SK-N-SH treated with all-trans-retinoic acid at 6 μM for 48 hours (cell line): ENCODE results near the gene NFKBIB.

Experiments
- CREB5 ChIP-seq: fragments of 250-450 bp; sonication (Bioruptor Pico); IDR thresholded peaks from 2 replicates; pipeline ENCODE4 v1.5.1; 2020; ENCODE audit warnings: low read depth, mild to moderate bottlenecking, moderate library complexity
- PATZ1 ChIP-seq: fragments of 250-450 bp; sonication (Bioruptor Pico); IDR thresholded peaks from 2 replicates; pipeline ENCODE4 v1.8.0; 2020; ENCODE audit warnings: mild to moderate bottlenecking, moderate library complexity, borderline replicate concordance
- RARB ChIP-seq: fragments of 250-450 bp; sonication (Bioruptor Pico); IDR thresholded peaks from 2 replicates; pipeline ENCODE4 v1.8.0; 2021; ENCODE audit warnings: mild to moderate bottlenecking, moderate library complexity
- TCF4 ChIP-seq: fragments of 250-450 bp; sonication (Bioruptor Pico); IDR thresholded peaks from 2 replicates; pipeline ENCODE4 v1.8.0; 2021; ENCODE audit warnings: mild to moderate bottlenecking, moderate library complexity, borderline replicate concordance
- TSHZ2 ChIP-seq: fragments of 250-450 bp; sonication (Bioruptor Pico); IDR thresholded peaks from 2 replicates; pipeline ENCODE4 v1.5.0; 2020; ENCODE audit warnings: mild to moderate bottlenecking, moderate library complexity
- ZNF8 ChIP-seq: fragments of 450-650 bp; formaldehyde crosslinking; IDR thresholded peaks from 2 replicates; pipeline ENCODE4 v1.5.0; 2020; ENCODE audit warnings: mild to moderate bottlenecking, moderate library complexity

GRCh38 chr19:38880882-38881609, 18.7 kb upstream of the NFKBIB start:
- TF ChIP-seq PATZ1 (CRISPR knock-in tag) (no peak), CREB5 (CRISPR knock-in tag) (no peak), TSHZ2 (CRISPR knock-in tag) (no peak), TCF4 (no peak), ZNF8 (CRISPR knock-in tag) (no peak), RARB (no peak)
